ENCODE results near the gene PCDH12. TPM values are rescaled to one million over a fixed set of nuclear protein-coding genes. Genes with fewer than 3 reads are reported as not detected.

The PCDH12 gene
- total RNA-seq, 1 experiment from 2014 or later, result not detected

- Histone ChIP-seq H4K8ac (replicated peaks; ENCODE audit: insufficient read length, low read depth, low read length) (no peak overlapping the region), H3K9me3 (ENCODE audit: control insufficient read depth, low read depth, low read length) (no peaks in the 10 kb centered on the region), H4K5ac (ENCODE audit: insufficient read length, low read depth, low read length) (no peak overlapping the region), H3T11ph (ENCODE audit: low read length) (no peak overlapping the region), H3K9ac (ENCODE audit: extremely low read depth, insufficient read length, low read length) (no peak overlapping the region), H3K18ac (ENCODE audit: insufficient read length, low read depth, low read length) (no peak overlapping the region), H3K23me2 (ENCODE audit: insufficient read length, low read depth, low read length, poor library complexity, severe bottlenecking) (no peaks in the 10 kb centered on the region), H3K79me2 (ENCODE audit: insufficient read depth, low read length) (no peaks in the 10 kb centered on the region), H2AFZ (ENCODE audit: low read length) (no peak overlapping the region), H2BK120ac (ENCODE audit: low read depth, low read length, poor library complexity, severe bottlenecking) (no peak overlapping the region), H4K20me1 (ENCODE audit: control insufficient read depth, insufficient read depth, insufficient read length) (no peaks in the 10 kb centered on the region), H3K79me1 (ENCODE audit: insufficient read depth, low read depth, low read length, poor library complexity, severe bottlenecking) (no peaks in the 10 kb centered on the region), H3K27ac (ENCODE audit: insufficient read length, low read depth, low read length) (no peak overlapping the region), H3K4me2 (ENCODE audit: insufficient read depth, insufficient read length, low read length) (no peak overlapping the region), H3K23ac (ENCODE audit: insufficient read length, low read depth, low read length) (no peak overlapping the region), H3K4ac (ENCODE audit: low read depth, low read length) (no peak overlapping the region), H2AK5ac (ENCODE audit: insufficient read length, low read length) (no peak overlapping the region), H2BK12ac (ENCODE audit: insufficient read length, low read depth, low read length) (no peak overlapping the region), H2BK15ac (ENCODE audit: low read depth, low read length) (no peak overlapping the region), H3K4me1 (ENCODE audit: insufficient read depth, low read length) (no peaks in the 10 kb centered on the region; the same call in 1 of the 2 replicates), H2BK5ac (ENCODE audit: insufficient read length, low read length) (no peak overlapping the region), H3K56ac (ENCODE audit: insufficient read length, low read depth, low read length) (no peak overlapping the region), H3K14ac (ENCODE audit: insufficient read depth, low read length) (no peak overlapping the region), H2BK20ac (ENCODE audit: low read depth, low read length, poor library complexity, severe bottlenecking) (no peak overlapping the region), H3K27me3 (ENCODE audit: insufficient read depth, low read length) (no peaks in the 10 kb centered on the region), H4K91ac (ENCODE audit: insufficient read length, low read depth, low read length) (no peak overlapping the region)
- no peak overlapping the region for H3K27ac Mint-ChIP-seq
- TF ChIP-seq CTCF (conservative IDR thresholded peaks at IDR 0.05), result no peak
- no peak for DNase-seq
- H3K4me1 Mint-ChIP-seq, result peaks cover 4 to 9% of the 10 kb centered on the region in 2 experiments; a peak in 3 of 4 replicates
- H3K36me3 Mint-ChIP-seq (ENCODE audit: insufficient read depth in 1 of 3, low read depth in 3 of 3), result no peaks in the 10 kb centered on the region
- H3K27me3 Mint-ChIP-seq (ENCODE audit: low read depth), result peaks cover 5% of the 10 kb centered on the region
- no CpG with 5 or more reads among the region's 1 CpG for WGBS (ENCODE audit: extremely low coverage, insufficient read length, low lambda C conversion rate)
- no peak overlapping the region for H3K4me3 Mint-ChIP-seq
- H3K9me3 Mint-ChIP-seq, result no peaks in the 10 kb centered on the region
Measured at GRCh38 chr5:141906517-141906916, 51.5 kb downstream of the PCDH12 start.
